GM12878 (cell line): Measurements from ENCODE around the gene LUZP2.

ENCODE experiments used
- POLR2AphosphoS5 ChIP-seq: IDR thresholded peaks from 2 replicates; pipeline ENCODE4 v1.6.1; 2011; ENCODE audit warnings: mild to moderate bottlenecking, low read length, inconsistent platforms
- SMARCA5 ChIP-seq: fragments of 450-650 bp; IDR thresholded peaks from 2 replicates; pipeline ENCODE4 v1.6.1; 2017; ENCODE audit warnings: mild to moderate bottlenecking
- SMC3 ChIP-seq: IDR thresholded peaks from 2 replicates; pipeline ENCODE4 v1.6.1; 2011; ENCODE audit warnings: low read length, improper control_type of control experiment, borderline replicate concordance

DNA sequence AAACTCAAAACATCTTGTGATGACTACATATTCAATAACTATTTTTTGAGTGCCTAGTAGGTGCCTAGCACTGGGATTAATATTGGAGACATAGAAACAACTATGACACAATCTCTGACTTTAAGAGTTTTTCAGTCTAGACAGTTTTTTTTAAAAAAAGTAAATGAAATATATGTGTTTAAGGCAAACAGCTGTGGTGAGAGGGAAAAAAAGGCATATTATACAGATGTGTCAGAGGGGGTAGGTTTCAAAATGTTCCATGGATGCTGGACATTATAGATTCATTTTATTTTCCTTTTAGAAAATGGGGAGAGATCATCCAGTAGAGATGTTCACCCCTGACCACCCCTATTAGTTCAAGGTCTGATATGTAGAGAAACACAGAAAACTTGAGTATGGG, 90.8 kb downstream of the LUZP2 start:
- TF ChIP-seq SMARCA5, result no peak
- no peak for TF ChIP-seq SMC3
- no peak for TF ChIP-seq POLR2AphosphoS5
